HEK293 (cell line): Measurements from ENCODE around the gene GNB3.
"Not testable (repeated sequence)": the region's sequence is repeated elsewhere in the genome, so short reads cannot be mapped to it uniquely, and the experiment has no call there.

ENCODE experiments used
- BCL11A ChIP-seq: fragments of 450-650 bp; formaldehyde crosslinking; IDR thresholded peaks from 2 replicates; pipeline ENCODE4 v1.5.1; 2016; ENCODE audit warnings: low read depth, missing biosample characterization, missing genetic modification characterization
- CTCF ChIP-seq: fragments of 450-650 bp; formaldehyde crosslinking; IDR thresholded peaks from 2 replicates; pipeline ENCODE4 v1.5.1; 2016; ENCODE audit warnings: missing biosample characterization, missing genetic modification characterization
- ELK4 ChIP-seq: IDR thresholded peaks from 2 replicates; pipeline ENCODE4 v1.6.1; 2011; ENCODE audit warnings: mild to moderate bottlenecking, low read depth, low read length, borderline replicate concordance
- HIC1 ChIP-seq: fragments of 450-650 bp; formaldehyde crosslinking; IDR thresholded peaks from 2 replicates; pipeline ENCODE4 v1.5.1; 2016; ENCODE audit warnings: missing biosample characterization, missing genetic modification characterization
- KLF17 ChIP-seq: fragments of 450-650 bp; formaldehyde crosslinking; IDR thresholded peaks from 2 replicates; pipeline ENCODE4 v1.5.1; 2016; ENCODE audit warnings: missing biosample characterization, missing genetic modification characterization
- KLF9 ChIP-seq: fragments of 450-650 bp; formaldehyde crosslinking; IDR thresholded peaks from 2 replicates; pipeline ENCODE4 v1.5.1; 2016; ENCODE audit warnings: missing biosample characterization, missing genetic modification characterization, low read depth
- PRDM4 ChIP-seq: fragments of 450-650 bp; formaldehyde crosslinking; IDR thresholded peaks from 2 replicates; pipeline ENCODE4 v1.5.1; 2017; ENCODE audit warnings: missing biosample characterization, missing genetic modification characterization
- SP2 ChIP-seq: fragments of 450-650 bp; formaldehyde crosslinking; IDR thresholded peaks from 2 replicates; pipeline ENCODE4 v1.5.1; 2016; ENCODE audit warnings: missing biosample characterization, missing genetic modification characterization
- YY1 ChIP-seq: fragments of 450-650 bp; formaldehyde crosslinking; IDR thresholded peaks from 2 replicates; pipeline ENCODE4 v1.5.1; 2018; ENCODE audit warnings: missing biosample characterization, missing genetic modification characterization
- ZBTB21 ChIP-seq: fragments of 450-650 bp; formaldehyde crosslinking; IDR thresholded peaks from 2 replicates; pipeline ENCODE4 v1.5.1; 2017; ENCODE audit warnings: missing biosample characterization, missing genetic modification characterization
- ZNF398 ChIP-seq: fragments of 450-650 bp; formaldehyde crosslinking; IDR thresholded peaks from 2 replicates; pipeline ENCODE4 v1.5.1; 2017; ENCODE audit warnings: missing biosample characterization, missing genetic modification characterization

- not testable (repeated sequence) for TF ChIP-seq BCL11A (tag by site-specific recombination); CTCF (tag by site-specific recombination); ZBTB21; YY1 (tag by site-specific recombination); SP2 (tag by site-specific recombination); ELK4; ZNF398 (tag by site-specific recombination); KLF17 (tag by site-specific recombination); PRDM4 (tag by site-specific recombination); HIC1 (tag by site-specific recombination); KLF9 (tag by site-specific recombination)
Observed at GRCh38 chr12:6865307-6865706, 24.6 kb downstream of the GNB3 start.
